ENCODE data around the gene TMEM252.

Gene TMEM252

GRCh38 chr9:68541568-68541967, 885 bp upstream of the TMEM252 start:
- no peak for DNase-seq

GRCh38 chr9:68538200-68538599, 2.5 kb downstream of the TMEM252 start:
- DNase-seq = no peak

DNA sequence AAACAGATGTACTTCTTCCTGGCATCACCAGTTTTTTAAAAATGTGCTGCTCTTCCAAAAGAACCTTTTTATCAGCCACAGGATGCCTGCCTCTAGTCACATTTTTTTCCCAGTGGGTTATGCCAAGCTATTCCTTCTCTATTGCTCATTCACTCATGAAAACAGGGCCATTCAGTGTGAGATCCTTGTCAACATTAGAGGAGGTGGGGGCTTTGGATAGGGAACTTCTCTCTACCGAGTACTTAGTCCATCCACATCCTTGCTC, 3.1 kb downstream of the TMEM252 start:
- DNase-seq = no peak

GRCh38 chr9:68536876-68537615, 3.6 kb downstream of the TMEM252 start:
- DNase-seq = no peak

DNA sequence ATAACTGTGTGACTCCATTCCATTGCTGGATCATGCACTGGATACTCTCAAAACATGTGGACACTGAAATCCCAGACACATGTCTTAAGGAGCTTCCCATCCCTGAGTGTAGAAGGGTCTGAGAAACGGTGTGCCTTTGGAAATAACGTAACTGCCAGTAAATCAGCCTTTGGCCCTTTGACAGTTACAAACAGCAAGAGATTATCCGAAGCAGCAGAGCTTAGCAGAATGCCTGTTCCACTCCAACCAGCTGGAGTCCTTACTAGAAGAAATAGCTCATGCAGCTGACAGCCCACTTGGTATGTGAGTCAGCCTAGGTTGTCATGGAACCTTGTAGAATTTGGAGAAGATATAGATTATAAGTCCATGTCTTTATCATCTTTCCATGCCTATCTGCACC, 7.0 kb downstream of the TMEM252 start:
- no peak for DNase-seq

- no peak for DNase-seq
Measured at GRCh38 chr9:68532131-68532530, 8.6 kb downstream of the TMEM252 start.

GRCh38 chr9:68530618-68531017, 10.1 kb downstream of the TMEM252 start:
- DNase-seq = peak in 1 of 2 donors; percentile 25

GRCh38 chr9:68523367-68523936, 17.2 kb downstream of the TMEM252 start:
- DNase-seq = no peak

DNA sequence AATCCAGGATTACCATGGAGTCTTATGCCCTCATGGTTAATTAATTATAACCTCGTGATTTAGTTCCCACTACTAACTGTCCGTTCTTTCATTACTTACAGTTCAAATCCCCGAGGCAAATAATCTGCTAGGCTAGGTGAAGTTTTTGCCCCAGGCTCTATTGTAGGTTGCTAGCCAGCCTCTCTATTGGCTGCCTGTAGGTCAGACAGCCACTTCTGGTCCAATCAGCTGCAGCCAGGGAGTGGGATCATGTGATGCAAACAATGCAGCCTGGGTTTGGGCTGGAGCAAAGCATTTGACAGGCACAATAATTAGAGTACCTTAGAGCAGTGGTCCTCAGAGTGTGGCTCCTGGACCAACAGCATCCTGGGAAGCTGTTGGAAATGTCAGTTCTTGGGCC, 17.7 kb downstream of the TMEM252 start:
- DNase-seq = no peak

DNA sequence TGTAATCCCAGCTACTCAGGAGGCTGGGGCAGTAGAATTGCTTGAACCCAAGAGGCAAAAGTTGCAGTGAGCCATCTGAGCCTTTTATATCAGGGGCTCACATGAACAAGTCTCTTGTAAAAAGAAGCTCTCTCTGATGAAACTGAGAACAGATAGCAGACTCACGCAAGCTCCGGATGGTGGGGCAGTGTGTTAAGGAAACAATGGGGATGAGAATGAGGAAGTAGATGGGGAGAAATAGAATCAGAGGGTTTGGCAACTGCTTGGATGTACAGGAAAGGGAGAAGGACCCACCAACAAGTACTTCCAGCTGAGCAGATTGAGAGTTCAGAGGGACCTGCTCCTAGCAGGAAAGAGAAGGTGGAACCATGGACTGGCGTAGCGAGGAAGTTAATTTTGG, 18.6 kb downstream of the TMEM252 start:
- DNase-seq = peak in 1 of 2 donors; percentile 7

- no peak for DNase-seq
Measured at GRCh38 chr9:68515326-68516017, 25.2 kb downstream of the TMEM252 start.

- no peak for DNase-seq
Measured at GRCh38 chr9:68513981-68514380, 26.7 kb downstream of the TMEM252 start.

DNA sequence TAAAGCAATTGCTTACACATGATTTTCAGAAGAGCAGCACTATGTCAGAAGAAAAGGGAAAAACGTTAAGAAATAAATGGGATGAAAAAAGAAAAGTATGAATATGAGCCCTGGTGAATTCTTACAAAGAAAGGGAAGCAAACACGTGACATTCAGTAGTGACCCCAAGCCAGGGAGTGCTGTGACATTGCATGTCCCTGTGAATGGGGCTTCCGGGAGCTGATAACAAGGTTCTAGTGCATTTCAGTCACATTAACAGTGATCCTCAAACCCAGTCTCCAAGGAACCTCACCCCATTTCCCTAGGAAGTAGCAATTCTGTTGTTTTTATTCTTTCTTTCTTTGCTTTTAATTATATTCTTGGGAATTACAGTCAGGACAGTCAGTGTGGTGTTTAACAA, 27.3 kb downstream of the TMEM252 start:
- no peak for DNase-seq

- DNase-seq = no peak
Measured at GRCh38 chr9:68509689-68510088, 31.0 kb downstream of the TMEM252 start.

DNA sequence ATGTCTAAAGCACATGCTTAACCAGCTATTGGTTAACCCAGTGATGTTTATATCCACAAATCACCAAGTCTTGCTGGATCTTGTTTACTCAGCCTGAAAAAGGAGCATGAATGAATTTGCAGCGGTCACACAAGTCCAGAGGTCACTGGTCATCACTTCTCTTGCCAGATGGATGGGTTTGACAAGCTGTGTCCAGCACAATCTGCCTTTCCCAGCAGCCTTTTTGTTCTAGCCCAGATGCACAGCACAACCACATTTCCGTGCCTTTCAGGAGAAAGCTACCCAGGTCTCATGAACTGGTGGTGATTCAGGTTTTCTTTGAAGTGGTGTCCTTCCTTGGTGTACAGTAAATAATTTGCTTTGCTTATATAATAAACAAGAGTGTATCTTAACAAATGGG, 32.1 kb downstream of the TMEM252 start:
- DNase-seq = no peak

DNA sequence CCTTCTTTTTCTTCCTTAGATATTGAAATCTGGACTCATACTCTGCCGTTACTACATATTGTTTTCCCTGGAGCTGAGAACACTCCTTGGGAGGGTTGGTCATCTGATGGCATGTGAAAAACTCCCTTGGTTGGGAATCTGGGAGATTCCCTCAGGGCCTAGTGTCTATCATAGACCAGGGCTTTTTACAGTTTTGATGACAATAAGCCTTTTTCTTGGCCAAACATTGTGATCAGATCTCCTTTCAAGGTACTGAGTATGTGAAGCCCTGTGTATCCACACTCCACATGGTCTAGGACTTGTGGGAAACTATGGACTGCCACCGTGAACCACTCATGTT, 32.9 kb downstream of the TMEM252 start:
- no peak for DNase-seq

GRCh38 chr9:68507130-68507805, 33.4 kb downstream of the TMEM252 start:
- DNase-seq = no peak

DNA sequence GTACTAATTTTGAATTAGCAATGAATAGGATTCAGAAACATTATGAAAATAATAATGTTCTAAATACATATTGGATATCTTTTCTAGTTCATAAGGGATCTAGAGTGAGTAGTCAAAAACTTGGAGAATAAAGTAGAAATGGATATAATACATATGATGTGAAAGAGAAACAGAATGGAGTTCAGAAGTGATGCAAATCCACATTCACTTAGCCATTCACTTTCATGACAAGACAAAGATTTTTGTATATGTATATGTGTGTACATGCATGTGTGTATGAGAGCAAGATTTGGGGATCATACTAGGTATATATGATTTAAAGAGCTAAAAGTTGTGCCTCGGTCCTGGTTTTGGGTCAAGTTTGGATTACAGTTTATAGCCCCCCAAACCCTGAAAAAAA, 34.1 kb downstream of the TMEM252 start:
- DNase-seq = no peak

GRCh38 chr9:68505681-68506409, 34.8 kb downstream of the TMEM252 start:
- DNase-seq = peak in 1 of 2 donors; percentile 36

GRCh38 chr9:68502279-68502678, 38.4 kb downstream of the TMEM252 start:
- DNase-seq = no peak

GRCh38 chr9:68500457-68501381, 40.0 kb downstream of the TMEM252 start:
- no peak for DNase-seq

GRCh38 chr9:68498816-68499215, 41.9 kb downstream of the TMEM252 start:
- DNase-seq = no peak
